ENCODE data around the gene RAB3IP.
"Not testable (repeated sequence)": the region's sequence is repeated elsewhere in the genome, so short reads cannot be mapped to it uniquely, and the experiment has no call there.

Gene RAB3IP

DNA sequence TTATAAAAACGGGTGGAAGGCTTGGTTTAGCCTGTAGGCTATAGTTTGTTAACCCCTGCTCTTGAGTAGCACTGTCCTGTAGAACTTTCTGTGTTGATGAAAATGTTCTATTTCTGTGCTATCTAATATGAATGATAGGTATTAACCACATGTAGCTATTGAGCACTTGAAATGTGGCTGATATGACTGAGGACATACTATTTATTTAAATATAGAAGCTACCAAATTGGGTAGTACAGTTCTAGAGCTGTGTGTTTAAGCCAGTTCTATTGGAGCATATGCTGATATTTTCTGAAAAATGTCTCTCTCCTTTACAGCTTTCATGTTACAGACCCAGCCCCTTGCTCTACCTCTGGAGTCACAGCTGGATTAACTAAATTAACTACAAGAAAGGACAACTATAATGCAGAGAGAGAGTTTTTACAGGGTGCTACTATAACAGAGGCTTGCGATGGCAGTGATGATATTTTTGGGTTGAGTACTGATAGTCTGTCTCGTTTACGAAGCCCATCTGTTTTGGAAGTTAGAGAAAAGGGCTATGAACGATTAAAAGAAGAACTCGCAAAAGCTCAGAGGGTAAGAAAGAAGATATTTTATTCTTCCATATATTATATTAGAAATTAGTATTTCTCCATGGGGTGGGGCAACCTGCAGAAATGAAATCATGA, 17.6 kb downstream of the RAB3IP start:
- peaks cover 51% of the 10 kb centered on the region for H3K36me3 ChIP-seq (replicated peaks; ENCODE audit: low read depth, low read length)
- no peaks in the 10 kb centered on the region for H3K27me3 ChIP-seq (ENCODE audit: low read depth, low read length)
- no peak for TF ChIP-seq EZH2phosphoT487 (IDR thresholded peaks at IDR 0.05; ENCODE audit: low read depth)
- TF ChIP-seq, protein P1, sequence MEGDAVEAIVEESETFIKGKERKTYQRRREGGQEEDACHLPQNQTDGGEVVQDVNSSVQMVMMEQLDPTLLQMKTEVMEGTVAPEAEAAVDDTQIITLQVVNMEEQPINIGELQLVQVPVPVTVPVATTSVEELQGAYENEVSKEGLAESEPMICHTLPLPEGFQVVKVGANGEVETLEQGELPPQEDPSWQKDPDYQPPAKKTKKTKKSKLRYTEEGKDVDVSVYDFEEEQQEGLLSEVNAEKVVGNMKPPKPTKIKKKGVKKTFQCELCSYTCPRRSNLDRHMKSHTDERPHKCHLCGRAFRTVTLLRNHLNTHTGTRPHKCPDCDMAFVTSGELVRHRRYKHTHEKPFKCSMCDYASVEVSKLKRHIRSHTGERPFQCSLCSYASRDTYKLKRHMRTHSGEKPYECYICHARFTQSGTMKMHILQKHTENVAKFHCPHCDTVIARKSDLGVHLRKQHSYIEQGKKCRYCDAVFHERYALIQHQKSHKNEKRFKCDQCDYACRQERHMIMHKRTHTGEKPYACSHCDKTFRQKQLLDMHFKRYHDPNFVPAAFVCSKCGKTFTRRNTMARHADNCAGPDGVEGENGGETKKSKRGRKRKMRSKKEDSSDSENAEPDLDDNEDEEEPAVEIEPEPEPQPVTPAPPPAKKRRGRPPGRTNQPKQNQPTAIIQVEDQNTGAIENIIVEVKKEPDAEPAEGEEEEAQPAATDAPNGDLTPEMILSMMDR (IDR thresholded peaks at IDR 0.05; ENCODE audit: low read depth, low read length): no peak

DNA sequence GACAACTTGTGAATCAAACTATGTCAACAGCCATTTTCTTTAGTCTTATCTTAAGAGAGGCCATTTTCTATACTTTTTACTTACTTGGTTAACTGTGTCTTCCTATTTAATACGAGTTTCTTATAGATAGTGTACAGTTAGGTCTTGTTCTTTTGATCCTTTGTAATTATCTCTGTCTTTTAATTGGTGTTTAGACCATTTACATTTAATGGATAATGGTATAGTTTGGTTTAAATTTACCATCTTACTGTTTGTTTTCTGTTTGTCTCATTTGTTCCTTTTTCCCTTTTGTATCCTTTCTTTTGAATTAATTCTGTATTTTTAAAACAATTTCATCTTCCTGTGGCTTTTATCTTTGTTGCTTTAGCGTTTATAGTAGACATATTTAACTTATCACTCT, 19.4 kb downstream of the RAB3IP start:
- Histone ChIP-seq H3K4me3 (ENCODE audit: low read length) (no peak overlapping the region), H3K27me3 (ENCODE audit: low read depth, low read length) (no peaks in the 10 kb centered on the region), H3K9me3 (ENCODE audit: insufficient read depth, low read length) (peaks cover 10% of the 10 kb centered on the region; the same call in 1 of the 2 replicates), H3K36me3 (replicated peaks; ENCODE audit: low read depth, low read length) (peaks cover 63% of the 10 kb centered on the region), H3K4me1 (ENCODE audit: low read length) (peaks cover 9% of the 10 kb centered on the region), H3K4me2 (ENCODE audit: low read length) (no peak overlapping the region), H3K27ac (ENCODE audit: low read length) (no peak overlapping the region), H3K9ac (ENCODE audit: low read length) (no peak overlapping the region), H2AFZ (ENCODE audit: low read depth, low read length) (no peak overlapping the region), H4K20me1 (ENCODE audit: insufficient read depth, low read length) (no peaks in the 10 kb centered on the region), H3K79me2 (ENCODE audit: low read length) (peaks cover 22% of the 10 kb centered on the region)
- TF ChIP-seq, protein P1 (IDR thresholded peaks at IDR 0.05; ENCODE audit: low read depth, low read length): no peak
- TF ChIP-seq EZH2phosphoT487 (IDR thresholded peaks at IDR 0.05; ENCODE audit: low read depth): no peak

More for the DNA sequence above, 17.6 kb downstream of the RAB3IP start:
- H3K9ac ChIP-seq (ENCODE audit: low read length): no peak overlapping the region
- H3K9me3 ChIP-seq (ENCODE audit: insufficient read depth, low read length): peaks cover 10% of the 10 kb centered on the region; the same call in 1 of the 2 replicates
- no peak overlapping the region for H3K4me2 ChIP-seq (ENCODE audit: low read length)
- H3K4me1 ChIP-seq (ENCODE audit: low read length): peaks cover 13% of the 10 kb centered on the region
- no peak overlapping the region for H2AFZ ChIP-seq (ENCODE audit: low read depth, low read length)
- peaks cover under 1% of the 10 kb centered on the region; the same call in 1 of the 2 replicates for H4K20me1 ChIP-seq (ENCODE audit: insufficient read depth, low read length)
- no peak overlapping the region for H3K4me3 ChIP-seq (ENCODE audit: low read length)
- H3K79me2 ChIP-seq (ENCODE audit: low read length): peaks cover 34% of the 10 kb centered on the region
- no peak overlapping the region for H3K27ac ChIP-seq (ENCODE audit: low read length)

DNA sequence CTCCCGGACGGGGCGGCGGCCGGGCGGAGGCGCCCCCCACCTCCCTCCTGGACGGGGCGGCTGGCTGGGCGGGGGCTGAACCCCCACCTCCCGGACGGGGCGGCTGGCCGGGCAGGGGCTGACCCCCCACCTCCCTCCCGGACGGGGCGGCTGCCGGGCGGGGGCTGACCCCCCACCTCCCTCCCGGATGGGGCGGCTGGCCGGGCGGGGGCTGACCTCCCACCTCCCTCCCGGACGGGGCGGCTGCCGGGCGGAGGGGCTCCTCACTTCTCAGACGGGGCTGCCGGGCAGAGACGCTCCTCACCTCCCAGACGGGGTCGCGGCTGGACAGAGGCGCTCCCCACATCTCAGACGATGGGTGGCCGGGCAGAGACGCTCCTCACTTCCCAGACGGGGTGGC, 20.9 kb downstream of the RAB3IP start:
- not testable (repeated sequence) for H2AFZ ChIP-seq (ENCODE audit: low read depth, low read length); H3K4me1 ChIP-seq (ENCODE audit: low read length); H3K4me2 ChIP-seq (ENCODE audit: low read length); H3K27me3 ChIP-seq (ENCODE audit: low read depth, low read length); H3K9ac ChIP-seq (ENCODE audit: low read length); H3K4me3 ChIP-seq (ENCODE audit: low read length); H3K9me3 ChIP-seq (ENCODE audit: insufficient read depth, low read length); H4K20me1 ChIP-seq (ENCODE audit: insufficient read depth, low read length); H3K27ac ChIP-seq (ENCODE audit: low read length)
- peaks cover 68% of the 10 kb centered on the region for H3K36me3 ChIP-seq (replicated peaks; ENCODE audit: low read depth, low read length)
- H3K79me2 ChIP-seq (ENCODE audit: low read length): peaks cover 21% of the 10 kb centered on the region

DNA sequence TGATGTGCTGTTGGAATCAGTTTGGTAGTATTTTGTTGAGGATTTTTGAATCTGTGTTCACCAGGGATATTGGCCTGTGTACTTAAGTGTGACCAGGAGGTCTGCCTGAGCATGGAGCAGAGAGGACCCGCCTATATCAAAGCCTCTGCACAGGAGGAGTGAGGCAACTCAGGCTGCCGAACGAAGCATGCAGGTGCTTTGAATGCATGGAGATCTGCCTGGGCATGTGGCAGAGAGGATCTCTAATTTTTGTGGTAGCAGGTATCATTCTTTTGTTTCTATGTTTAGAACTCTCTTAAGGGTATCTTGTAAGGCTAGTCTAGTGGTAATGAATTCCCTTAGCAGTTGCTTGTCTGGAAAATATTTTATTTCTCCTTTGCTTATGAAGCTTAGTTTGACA, 26.9 kb downstream of the RAB3IP start:
- Histone ChIP-seq H3K4me2 (ENCODE audit: low read length) (no peak overlapping the region), H3K27ac (ENCODE audit: low read length) (no peak overlapping the region), H3K4me3 (ENCODE audit: low read length) (no peak overlapping the region), H3K36me3 (replicated peaks; ENCODE audit: low read depth, low read length) (peaks cover 83% of the 10 kb centered on the region), H3K79me2 (ENCODE audit: low read length) (peaks cover 39% of the 10 kb centered on the region), H3K9ac (ENCODE audit: low read length) (no peak overlapping the region), H4K20me1 (ENCODE audit: insufficient read depth, low read length) (no peaks in the 10 kb centered on the region), H3K27me3 (ENCODE audit: low read depth, low read length) (no peaks in the 10 kb centered on the region), H2AFZ (ENCODE audit: low read depth, low read length) (no peak overlapping the region), H3K9me3 (ENCODE audit: insufficient read depth, low read length) (peaks cover 13% of the 10 kb centered on the region), H3K4me1 (ENCODE audit: low read length) (peaks cover 9% of the 10 kb centered on the region)
- TF ChIP-seq, protein P1 (IDR thresholded peaks at IDR 0.05; ENCODE audit: low read depth, low read length): no peak
- TF ChIP-seq EZH2phosphoT487 (IDR thresholded peaks at IDR 0.05; ENCODE audit: low read depth): no peak

All from OCI-LY3 (cell line).